ENCODE data around the gene ACTRT3. TPM values are rescaled to one million over a fixed set of nuclear protein-coding genes. Genes with fewer than 3 reads are reported as not detected.
A peak's percentile ranks its signal among the peaks of the same experiment; 100 is the strongest.

Gene ACTRT3
- total and polyA plus RNA-seq, 2 of the 13 experiments (the other 11 are each of a cell fraction or from before 2014, with no cell fraction given), result 0.42 to 0.97 TPM

GRCh38 chr3:169772897-169773816, 3.8 kb upstream of the ACTRT3 start, which contains the start of gene MYNN (continued):
- peak; percentile 86; the same call in 1 of the 2 replicates for TF ChIP-seq ATAD3A (CRISPR knock-in tag; IDR thresholded peaks at IDR 0.05)
- TF ChIP-seq GTF3A (CRISPR knock-in tag; conservative IDR thresholded peaks at IDR 0.05), result peak; percentile 80; the same call in 1 of the 2 replicates
- no peak for TF ChIP-seq RBM22 (optimal IDR thresholded peaks at IDR 0.05; ENCODE audit: low read length)
- TF ChIP-seq ZNF773 (CRISPR knock-in tag; IDR thresholded peaks at IDR 0.05; ENCODE audit: borderline replicate concordance), result peak; percentile 84; the same call in 1 of the 2 replicates
- TF ChIP-seq NFKBIZ (CRISPR knock-in tag; IDR thresholded peaks at IDR 0.05), result no peak; the same call in 1 of the 2 replicates
- TF ChIP-seq MATR3 (CRISPR knock-in tag; IDR thresholded peaks at IDR 0.05), result no peak
- TF ChIP-seq ZNF333 (CRISPR knock-in tag; IDR thresholded peaks at IDR 0.05; ENCODE audit: borderline replicate concordance), result peak; percentile 80
- peak; percentile 77 for TF ChIP-seq ZBTB43 (CRISPR knock-in tag; conservative IDR thresholded peaks at IDR 0.05)
- TF ChIP-seq GATAD2A (CRISPR knock-in tag; IDR thresholded peaks at IDR 0.05), result peak; percentile 74
- TF ChIP-seq PLSCR1 (CRISPR knock-in tag; IDR thresholded peaks at IDR 0.05; ENCODE audit: borderline replicate concordance), result no peak
- peak; percentile 67; the same call in 1 of the 2 replicates for TF ChIP-seq ZNF564 (CRISPR knock-in tag; IDR thresholded peaks at IDR 0.05)
- TF ChIP-seq ZBTB34 (CRISPR knock-in tag; IDR thresholded peaks at IDR 0.05), result no peak; the same call in 1 of the 2 replicates
- peak; percentile 63; the same call in 1 of the 2 replicates for TF ChIP-seq MAZ (IDR thresholded peaks at IDR 0.05; ENCODE audit: borderline replicate concordance, low read depth, low read length)
- TF ChIP-seq MAZ (CRISPR knock-in tag; IDR thresholded peaks at IDR 0.05; ENCODE audit: low read depth), result peak; percentile 43; the same call in 1 of the 2 replicates
- no peak for TF ChIP-seq BHLHE40 (IDR thresholded peaks at IDR 0.05; ENCODE audit: low read length)
- no peak for TF ChIP-seq EHMT2 (IDR thresholded peaks at IDR 0.05; ENCODE audit: borderline replicate concordance, low read depth, low read length)
- TF ChIP-seq KLF11 (CRISPR knock-in tag; IDR thresholded peaks at IDR 0.05), result no peak
- TF ChIP-seq PRDM15 (CRISPR knock-in tag; IDR thresholded peaks at IDR 0.05), result no peak
- no peak for TF ChIP-seq ZNF329 (CRISPR knock-in tag; IDR thresholded peaks at IDR 0.05; ENCODE audit: low read depth)
- no peak for TF ChIP-seq ZBTB42 (CRISPR knock-in tag; IDR thresholded peaks at IDR 0.05)
- TF ChIP-seq POLR2AphosphoS5 (IDR thresholded peaks at IDR 0.05; ENCODE audit: low read depth, low read length), result peak; percentile 94
- no peak for TF ChIP-seq NFE2L1 (CRISPR knock-in tag; IDR thresholded peaks at IDR 0.05; ENCODE audit: borderline replicate concordance)
- no peak; the same call in 1 of the 2 replicates for TF ChIP-seq KDM4B (CRISPR knock-in tag; IDR thresholded peaks at IDR 0.05)
